ENCODE measurements around the gene C4orf50.

Gene C4orf50

DNA sequence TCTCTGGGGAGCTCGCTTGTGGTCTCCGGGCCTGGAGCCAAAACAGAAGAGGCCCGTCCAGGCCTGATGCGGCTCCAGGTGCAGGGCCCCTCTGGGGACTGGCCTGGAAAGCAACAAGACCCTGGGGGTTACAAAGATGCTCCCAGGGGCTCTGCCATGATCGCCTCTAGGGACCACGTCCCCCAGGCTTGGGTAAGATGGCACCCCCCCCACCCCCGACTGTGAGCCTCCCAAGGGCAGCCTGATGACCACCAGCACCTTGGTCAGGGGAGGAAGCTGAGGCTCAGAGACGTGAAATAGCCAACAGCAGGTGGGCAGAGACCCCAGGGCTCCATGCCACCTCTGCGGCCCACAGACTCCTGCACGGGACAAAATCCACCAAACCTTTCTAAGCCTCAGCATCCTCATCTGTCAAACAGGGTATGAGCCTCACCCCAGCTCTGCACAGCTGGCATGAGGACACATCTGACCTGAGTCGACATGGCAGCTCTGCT lies 25.4 kb downstream of the C4orf50 start:
- no peak for DNase-seq (ENCODE audit: low read depth)

DNA sequence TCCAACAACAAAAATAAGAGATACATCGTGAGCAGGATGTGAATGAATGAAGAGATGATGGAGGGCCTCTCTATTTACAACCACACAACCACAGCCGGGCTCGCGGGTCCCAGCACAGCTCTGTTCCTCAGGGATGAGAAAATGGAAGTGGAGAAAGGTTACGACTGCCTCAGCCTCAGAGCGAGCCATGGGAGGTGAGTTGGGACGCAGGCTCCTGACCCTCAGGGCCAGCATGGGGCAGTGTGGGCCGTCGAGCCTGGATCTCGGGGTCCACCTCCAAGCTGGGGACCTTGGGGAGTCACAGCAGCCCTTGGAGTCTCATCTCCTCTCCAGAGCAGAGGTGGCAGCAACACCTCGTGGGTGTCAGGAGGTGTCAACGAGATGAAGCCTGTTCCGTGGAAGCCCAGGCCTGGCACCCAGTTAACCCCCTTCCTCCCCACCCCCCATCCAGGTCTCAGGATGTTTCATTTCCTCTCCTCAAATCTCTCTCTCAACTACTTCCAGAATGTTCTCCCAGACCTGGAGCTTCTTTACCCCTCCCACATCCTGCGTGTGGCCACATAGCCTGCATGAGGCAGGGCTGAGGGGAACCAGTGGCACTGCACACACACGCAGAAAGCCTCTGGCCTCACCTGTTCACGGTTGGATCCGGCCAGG lies 25.9 kb downstream of the C4orf50 start:
- DNase-seq (ENCODE audit: low read depth), result no peak

DNA sequence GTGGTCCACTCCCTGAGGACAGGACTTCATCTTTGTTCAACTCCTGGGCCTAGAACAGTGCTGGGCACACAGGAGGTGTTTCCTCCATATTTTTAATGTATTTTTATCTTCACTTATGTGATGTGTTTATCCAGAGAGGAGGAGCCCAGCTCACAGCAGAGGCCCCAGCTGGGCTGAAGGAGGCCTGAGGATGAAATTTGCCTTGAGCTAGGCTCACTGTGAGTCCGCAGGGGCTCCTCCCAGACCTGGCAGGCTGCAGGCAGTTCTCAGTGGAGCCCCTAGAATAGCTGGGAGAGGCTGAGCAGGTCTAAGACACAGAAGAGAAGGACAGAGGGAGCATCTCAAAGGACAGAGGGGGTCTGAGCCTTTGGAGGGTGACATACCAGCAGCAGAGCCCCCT lies 26.8 kb downstream of the C4orf50 start:
- no peak for DNase-seq (ENCODE audit: low read depth)

DNA sequence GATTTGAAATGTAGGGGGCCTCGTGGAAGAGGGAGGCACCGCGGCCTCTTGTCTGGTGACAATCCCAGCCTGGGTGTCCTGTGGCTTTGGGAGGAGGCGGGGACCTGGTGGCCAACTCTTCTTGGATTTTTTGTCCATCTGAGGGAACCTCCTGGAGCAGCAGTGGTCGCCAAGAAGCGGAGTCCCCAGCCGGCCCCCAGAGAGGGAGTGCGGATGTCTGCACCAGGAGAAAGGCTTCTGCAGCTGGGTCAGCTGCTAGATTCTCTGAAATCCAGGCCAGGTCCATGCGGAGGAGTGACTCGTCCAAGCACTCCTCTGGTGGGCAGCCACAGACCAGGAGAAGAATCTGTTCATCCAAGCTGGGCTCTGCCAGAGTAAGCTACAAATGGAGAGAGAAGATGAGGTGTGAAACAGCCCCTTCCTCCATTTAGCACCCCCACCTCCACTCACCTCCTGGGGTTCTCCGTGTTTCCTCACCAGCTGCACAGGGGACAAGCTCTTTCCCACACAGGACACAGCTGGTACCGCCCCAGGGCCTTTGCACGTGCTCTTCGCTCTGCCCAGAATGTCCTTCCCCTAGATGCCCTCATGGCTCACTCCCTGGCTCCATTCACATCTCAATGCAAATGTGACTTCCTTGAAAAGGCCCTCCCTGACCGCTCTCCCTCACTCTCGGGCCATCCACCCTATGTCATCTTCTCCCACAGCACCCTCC lies 27.6 kb downstream of the C4orf50 start:
- DNase-seq (ENCODE audit: low read depth), result no peak

DNA sequence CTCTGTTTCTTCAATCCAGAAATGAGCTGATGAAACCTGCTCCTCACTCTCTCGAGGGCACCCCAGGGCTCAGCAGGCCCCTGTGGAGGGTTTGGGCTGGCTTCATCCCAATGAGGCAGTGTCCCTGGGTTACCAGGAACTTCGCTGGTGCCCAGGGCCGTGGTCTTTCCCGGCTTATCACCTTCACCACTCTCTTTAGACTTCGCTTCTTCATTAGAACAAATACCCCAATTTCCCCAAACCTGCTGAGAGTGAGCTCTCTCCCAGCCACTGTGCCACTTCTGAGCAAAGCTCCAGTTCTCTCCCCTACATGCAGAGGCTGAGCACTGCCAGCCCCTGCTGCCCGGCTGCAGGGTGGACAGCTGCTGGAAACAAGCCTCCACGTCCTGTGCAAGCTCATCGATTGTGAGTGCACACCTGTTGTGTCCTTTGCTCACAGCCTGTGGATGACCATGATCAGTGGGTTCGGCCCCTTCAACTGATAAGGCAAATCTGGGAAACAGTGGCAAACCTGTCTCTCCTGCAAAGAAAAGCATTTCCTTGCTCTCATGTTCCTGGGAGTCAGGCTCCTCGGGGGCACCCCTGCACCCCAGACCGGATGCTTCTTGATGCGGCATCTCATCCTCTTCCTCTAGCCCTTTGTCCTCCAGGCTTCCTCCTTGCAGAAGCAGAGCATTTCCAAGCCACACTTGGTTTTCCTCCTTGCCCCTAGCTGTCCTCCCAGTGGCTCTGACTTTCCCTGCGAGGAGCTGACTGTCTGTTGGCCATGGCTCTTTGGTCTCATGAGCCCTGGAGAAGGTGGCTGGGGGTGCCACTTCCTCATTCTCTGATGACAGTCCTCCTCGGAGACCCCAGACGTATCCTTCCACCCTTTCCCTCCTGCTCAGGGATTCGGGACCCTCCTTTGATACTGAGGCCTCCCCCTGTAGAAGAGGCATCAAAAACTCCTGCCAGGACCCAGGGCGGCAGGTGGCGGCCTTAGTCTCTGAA lies 28.7 kb downstream of the C4orf50 start:
- no peak for DNase-seq (ENCODE audit: low read depth)

DNA sequence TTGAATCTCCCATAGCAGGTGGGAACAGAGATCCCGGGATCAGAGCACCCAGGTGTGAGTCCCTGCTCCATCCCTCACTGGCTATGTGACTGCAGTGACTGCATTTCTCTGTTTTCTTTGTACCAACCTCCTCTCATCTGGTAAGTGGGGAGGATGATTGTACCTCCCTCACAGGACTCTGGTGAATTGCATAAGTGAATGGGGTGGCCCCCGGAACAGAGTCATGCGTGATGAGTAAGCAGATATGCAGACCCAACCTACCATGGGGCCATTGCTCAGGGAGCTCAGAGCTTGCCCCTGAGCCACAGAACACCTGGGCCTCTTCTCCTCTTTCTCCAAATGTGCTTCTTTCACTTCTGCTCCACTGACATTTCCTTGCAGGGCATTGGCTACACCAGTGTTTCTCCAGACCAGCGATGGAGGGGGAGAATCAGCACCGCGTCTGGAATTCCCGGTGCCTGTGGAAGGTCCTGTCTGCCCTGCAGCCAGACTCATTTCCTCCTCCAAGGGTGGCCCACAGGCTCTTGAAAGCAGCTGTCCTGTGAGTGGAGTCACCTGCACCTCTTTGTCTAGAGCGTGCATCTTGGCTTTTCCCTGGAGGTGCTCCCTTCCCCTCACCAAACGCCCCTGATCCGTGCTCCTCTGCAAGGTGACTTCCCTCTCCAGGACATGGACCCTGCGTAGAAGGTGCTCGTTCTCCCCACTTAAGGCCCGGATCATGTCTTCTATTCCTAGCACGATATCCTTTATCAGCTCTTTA lies 30.0 kb downstream of the C4orf50 start:
- no peak for DNase-seq (ENCODE audit: low read depth)

DNA sequence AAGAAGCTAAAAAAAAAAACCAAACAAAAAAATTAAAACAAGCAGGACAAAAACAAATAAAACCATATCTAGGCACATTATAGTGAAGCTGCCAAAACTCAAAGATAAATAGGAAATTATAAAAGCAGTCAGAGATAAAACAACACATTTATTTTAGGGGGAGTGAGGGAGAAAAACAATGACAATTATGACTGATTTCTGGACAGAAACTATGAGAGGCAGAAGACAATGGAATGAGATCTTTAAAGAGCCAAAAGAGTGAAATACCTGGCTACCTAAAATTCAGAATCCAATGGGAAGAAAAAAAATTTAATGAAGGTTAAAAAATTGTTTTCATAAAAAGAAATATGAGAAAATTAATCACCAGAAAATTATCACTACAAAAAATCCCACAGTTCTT lies 33.4 kb downstream of the C4orf50 start:
- DNase-seq (ENCODE audit: low read depth), result no peak

DNA sequence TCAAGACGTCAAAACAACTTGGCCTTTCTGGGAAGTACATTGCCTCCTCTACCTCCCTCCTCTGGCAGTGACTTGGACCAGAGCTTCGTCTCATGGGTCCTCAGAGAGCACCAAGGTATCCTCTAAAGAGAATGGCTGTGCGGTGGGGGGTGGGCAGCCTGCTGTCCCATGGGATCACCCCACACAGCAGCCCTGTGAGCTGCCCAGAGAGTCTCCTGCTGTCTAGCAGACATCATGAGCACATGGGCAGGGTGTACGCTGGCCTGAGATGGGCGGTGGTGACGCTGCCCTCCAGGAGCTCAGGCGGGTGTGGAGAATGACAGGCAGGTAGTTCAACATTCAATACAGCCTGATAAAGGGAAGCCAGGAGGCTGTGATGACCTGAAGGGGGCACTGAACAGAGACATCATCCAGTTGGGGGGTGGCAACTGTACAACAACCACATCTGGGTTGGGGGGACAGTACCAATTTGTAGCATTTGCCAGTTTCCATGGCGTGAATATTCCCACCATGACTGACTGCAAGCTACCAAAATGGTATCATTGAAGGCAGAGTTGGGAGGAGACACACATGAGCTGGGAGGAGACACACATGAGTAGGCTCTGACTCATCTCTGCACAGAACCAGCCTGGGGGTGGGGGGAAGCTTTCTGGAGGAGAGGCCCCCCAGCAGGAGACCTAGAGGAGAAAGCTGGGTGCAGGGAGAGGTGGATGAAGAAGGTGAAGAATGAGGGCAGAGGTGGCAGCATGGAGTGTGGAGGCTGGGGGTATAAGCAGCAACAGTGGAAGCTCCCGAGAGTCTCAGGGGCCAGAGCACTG lies 35.9 kb downstream of the C4orf50 start:
- no peak for DNase-seq (ENCODE audit: low read depth)

DNA sequence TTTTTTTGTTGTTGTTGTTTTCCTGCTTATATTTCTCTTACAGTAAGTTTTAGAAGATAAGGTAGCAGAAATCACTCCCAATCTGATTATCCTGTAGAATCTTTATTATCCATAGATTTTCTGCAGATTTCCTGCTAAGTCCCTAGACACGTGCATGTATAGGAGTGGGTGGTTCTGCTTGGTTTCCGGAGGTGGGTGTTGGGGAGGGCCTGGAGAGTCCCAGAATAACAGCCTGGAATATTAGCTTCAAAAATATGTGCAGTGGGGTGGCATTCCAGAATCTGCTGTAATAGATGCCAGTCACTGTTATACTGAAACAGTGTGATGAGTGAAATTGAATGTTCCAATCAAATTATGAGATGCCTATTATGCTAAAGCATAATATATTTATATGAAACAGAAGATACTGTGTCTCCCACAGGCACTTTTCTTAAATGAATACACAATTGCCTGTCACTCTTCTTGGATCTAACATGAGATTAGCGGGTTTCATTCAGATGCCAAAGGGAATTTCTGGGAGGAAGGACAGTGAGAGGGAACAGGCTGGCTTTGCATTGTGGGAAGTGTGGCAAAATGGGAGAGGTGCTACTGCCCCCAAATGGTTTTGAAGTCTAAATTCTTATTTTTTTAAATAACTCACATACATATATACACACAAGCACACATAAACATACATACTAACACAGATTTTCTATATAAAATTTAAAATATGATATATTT lies 37.6 kb downstream of the C4orf50 start:
- no peak for DNase-seq (ENCODE audit: low read depth)

DNA sequence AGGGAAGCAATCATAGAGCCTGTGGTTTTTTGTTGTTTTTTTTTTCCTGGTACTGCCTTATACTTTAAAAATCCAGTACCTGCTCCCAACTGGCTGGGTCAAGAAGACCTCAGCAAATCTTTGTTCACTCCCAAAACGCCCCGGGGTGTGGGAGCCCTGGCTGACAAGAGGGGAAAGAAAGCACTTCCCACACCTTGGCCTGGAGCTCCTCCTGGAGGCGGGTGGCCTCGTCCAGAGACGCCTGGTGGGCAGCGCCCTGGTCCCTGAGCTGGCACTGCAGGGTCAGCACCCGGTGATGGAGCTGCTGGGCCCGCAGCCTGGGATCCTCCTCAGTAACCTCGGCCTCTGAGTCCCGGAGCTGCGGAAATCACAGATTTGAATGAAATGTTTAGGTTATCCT lies 38.2 kb downstream of the C4orf50 start:
- DNase-seq (ENCODE audit: low read depth), result no peak

DNA sequence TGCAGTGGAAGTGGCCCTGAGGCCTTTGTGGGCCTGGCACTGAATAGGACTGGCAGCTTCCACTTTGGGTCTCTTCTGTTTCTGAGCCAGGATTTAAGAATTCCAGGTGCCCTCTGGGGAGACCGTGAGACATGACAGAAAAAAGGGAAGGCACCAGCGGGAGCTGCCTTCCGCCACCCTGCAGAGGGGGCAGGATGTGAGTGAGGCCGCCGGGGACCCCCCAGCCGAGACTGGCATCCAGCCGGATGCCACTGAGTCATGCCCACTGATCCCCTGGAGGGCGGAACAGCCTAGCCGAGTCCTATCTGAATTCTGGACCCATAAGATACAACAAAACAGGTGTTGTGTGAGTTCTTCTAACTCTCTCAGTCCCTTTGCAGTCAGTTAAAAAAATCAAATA lies 41.3 kb downstream of the C4orf50 start:
- DNase-seq (ENCODE audit: low read depth), result no peak

DNA sequence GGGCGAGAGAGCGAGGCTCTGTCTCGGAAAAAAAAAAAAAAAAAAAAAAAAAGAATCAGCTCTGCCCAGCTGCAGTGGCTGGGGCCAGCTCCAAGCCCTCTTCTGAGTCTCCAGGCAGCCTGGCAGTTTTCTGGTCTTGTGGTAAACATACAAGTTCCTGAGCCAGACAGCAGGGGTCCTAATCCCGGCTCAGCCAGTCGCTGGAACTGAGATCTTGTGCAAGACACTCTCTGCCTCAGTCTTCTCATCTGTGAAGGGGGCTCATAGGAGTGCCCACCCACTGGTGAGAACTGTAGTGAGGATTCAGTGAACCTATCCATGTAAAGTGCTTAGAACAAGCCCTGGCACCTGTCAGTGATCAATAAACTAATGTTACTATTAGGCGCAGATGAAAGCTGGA lies 41.8 kb downstream of the C4orf50 start:
- DNase-seq (ENCODE audit: low read depth), result no peak

DNA sequence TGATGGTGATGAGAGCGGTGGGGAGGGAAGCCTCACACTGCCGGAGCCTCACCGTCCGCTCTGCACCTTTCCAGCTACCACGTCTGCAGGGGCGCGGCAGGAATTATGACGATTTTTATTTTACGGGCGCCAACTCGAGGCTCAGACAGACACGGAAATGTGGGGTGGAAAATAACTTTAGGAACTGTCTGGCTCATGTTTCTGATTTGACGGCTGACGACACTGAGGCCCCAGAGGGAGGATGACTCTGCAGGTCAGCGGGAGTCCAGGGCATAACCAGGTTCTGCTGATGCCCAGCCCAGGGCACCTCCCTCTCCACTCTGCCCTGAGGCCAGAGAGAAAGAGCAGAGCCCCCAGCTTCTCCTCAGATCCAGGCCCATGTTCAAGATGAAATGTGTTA lies 43.9 kb downstream of the C4orf50 start:
- DNase-seq (ENCODE audit: low read depth), result no peak

DNA sequence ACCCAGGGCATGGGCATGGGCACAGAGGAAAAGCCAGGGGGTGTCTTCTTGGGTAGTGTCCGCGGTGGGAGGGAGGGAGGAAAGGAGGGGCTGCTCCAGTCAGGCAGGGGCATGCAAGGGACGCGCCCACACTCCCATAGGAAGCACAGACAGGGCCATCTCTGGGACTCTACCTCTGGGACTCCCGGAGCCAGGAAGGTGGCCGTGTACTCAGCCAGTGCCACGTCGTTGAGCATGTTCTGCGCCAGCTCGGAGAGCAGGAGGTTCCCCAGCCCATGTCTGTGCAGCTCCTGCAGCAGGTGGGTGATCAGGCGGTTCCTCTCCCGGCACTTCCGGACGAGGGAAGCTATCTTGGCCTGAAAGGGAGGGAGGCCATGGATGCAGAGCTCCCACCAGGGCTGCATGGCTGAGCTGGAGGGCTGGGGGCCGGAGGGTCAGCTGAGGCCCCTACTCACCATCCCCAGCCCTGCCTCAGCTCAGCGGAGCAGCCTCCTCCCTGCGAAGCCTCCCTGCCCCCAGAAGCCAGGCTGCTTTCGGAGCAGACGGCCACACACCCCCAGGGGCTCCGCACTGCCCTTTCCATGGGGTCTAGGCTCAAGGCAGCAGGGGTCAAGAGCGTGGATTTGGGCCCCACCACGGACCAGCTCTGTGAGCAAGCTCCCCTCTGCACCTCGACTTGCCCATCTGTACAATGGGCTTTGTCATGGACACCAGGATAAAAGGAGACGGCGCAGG lies 44.6 kb downstream of the C4orf50 start:
- no peak for DNase-seq (ENCODE audit: low read depth)

DNA sequence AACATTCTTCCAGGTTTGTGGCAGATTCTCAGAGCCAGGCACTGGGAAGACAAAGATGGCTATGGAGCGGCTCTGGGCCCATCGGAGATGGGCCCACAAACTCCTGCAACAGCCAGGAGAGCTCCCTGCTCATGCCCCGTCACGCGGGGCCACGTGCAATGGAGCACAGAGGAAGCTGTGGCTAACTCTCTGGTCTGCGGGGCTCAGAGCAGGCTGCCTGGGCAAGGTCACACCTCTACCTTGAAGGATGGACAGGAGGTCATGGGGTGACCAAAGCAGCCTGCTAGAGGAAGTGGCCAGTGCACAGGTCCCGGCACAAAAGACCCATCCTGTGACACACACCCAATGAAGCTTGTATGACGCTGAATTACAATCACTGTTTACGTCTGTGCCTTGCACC lies 45.2 kb downstream of the C4orf50 start:
- DNase-seq (ENCODE audit: low read depth), result no peak

DNA sequence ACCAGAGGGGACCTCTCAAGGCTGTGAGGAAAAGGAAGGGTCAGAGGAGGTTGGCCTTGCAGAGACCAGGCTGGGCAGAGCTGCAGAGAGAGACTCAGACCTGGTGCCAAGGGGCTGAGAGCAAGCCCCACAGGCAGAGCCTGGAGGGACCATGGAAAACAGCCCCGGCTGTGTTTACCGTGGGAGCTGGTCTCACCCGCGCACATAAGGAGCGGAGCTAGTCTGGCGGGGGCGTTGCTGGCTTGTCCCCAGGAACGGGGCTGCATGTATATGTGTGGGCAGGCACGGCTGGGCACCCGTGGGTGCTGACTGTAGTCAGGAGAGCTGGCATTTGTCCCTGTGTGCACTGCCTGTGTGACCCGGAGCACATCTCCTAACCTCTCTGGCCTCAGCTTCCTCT lies 45.7 kb downstream of the C4orf50 start:
- DNase-seq (ENCODE audit: low read depth), result no peak

DNA sequence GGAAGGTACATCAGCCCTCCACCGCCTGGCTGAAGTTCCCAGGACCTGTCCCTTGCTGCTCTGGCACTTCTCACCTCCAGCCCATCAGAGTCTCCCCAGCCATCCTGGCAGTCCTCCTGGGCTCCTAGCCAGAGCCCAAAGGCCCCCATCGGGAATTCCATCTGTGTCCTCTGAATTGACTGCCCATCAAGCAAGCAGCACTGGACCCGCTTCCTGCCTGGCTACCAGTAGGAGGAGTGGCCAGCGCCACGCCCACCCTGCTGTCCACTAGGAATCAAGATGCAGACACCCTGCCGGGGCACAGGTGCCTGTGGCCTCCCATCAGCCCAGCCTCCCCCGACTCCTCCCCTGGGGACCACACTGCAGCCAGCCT lies 47.2 kb downstream of the C4orf50 start:
- no peak for DNase-seq (ENCODE audit: low read depth)

DNA sequence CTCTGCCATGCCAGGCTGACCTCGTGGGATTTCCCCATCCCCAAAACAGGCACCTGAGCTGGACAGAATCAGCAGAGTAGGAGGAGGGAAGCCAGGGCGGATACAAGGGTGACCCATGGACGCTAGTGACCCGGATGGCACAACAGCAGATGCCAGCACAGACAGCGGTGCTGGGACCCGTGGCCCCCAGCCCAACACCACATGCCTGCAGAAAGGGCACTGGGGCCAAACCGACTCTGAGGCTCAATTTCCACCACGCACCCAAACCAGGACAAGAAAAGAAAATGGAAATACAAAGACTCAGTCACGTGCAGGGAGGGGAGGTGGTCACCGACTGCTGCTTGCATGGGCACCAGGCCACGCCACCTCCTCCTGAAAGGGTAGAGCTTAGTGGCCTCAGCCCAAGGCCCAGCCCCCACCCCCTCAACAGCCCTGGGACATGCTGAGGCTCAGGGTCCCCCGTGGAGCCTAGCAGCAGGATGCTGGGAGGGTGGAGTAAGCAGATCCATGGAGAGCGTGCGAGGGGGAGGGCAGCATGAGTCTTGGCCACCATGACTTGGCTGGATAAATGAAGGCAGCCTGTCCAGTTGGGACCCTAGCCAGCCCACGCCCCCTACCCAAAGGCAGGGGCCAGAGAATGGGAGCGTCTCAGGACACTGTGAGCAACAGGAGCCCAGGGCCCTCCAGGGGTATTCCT lies 47.7 kb downstream of the C4orf50 start:
- no peak for DNase-seq (ENCODE audit: low read depth)

DNA sequence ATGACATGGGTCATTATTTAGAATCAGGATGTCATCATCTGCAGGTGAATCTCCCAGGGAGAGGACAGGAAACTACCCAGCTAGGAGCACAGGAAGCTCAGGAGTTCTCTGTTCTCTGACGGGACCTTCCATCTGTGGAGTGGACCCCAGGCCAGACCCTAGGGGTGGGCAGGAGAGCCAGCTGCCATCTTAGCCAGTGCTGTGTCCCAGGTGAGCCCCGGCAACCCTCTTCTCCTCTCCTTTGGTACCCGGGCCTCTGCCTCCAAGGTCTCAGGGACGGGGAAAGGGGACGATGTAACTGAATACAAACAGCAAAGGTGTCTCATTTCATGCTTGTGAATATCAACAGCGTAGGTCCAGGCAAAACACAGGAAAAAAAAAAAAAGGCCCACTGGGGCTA lies 48.5 kb downstream of the C4orf50 start:
- DNase-seq (ENCODE audit: low read depth), result no peak
